Caco-2 (cell line): ENCODE data around the gene FCER2. TPM values are rescaled to one million over a fixed set of nuclear protein-coding genes. Genes with fewer than 3 reads are reported as not detected.

Source experiments
- BruUV-seq: library from RNA; stranded (reverse); fragments of 400-500 nt; replicated peaks from 2 replicates; lab custom pipeline; 2021; lab: Mats Ljungman, UMichigan
- CTCF ChIA-PET: fragments of 300-600 bp; sonication (Branson Sonifier 250); formaldehyde crosslinking; loops from one replicate; lab custom pipeline; 2022; ENCODE audit warnings: antibody characterized with exemption; lab: Charles Lee
- POLR2A ChIA-PET: fragments of 300-600 bp; sonication (Branson Sonifier 250); formaldehyde crosslinking; loops from one replicate; lab custom pipeline; 2022; ENCODE audit warnings: antibody characterized with exemption; lab: Charles Lee
- DNase-seq, 2 experiments: peaks; one replicate each; pipeline versions ENCODE4 v3.0.0 to v3.0.0-alpha.2; 2020 to 2022
- H3K27me3 ChIP-seq: replicated peaks from 2 replicates; pipeline ENCODE4 v1.6.0; 2011; ENCODE audit warnings: low read length; ENCODE audit not compliant: control insufficient read depth, insufficient read depth
- H3K36me3 ChIP-seq: 2 replicates; pipeline ENCODE4 v1.5.1; 2011; ENCODE audit warnings: low read length; ENCODE audit not compliant: control insufficient read depth, insufficient read depth
- H3K4me1 ChIP-seq: fragments of 250-450 bp; sonication (Bioruptor Pico); 2 replicates; pipeline ENCODE4 v1.5.1; 2020; ENCODE audit warnings: mild to moderate bottlenecking
- H3K4me3 ChIP-seq: 2 replicates; pipeline ENCODE4 v1.5.1; 2011; ENCODE audit warnings: low read depth, mild to moderate bottlenecking, control low read depth, low read length
- H3K9me3 ChIP-seq: fragments of 250-450 bp; sonication (Bioruptor Pico); 2 replicates; pipeline ENCODE4 v1.5.1; 2020; ENCODE audit warnings: mild to moderate bottlenecking, moderate library complexity
- H3K27ac Mint-ChIP-seq: one replicate; pipeline ENCODE4 v1.8.0; 2022; ENCODE audit warnings: mixed read lengths; ENCODE audit not compliant: unreplicated experiment
- H3K27me3 Mint-ChIP-seq: one replicate; pipeline ENCODE4 v1.8.0; 2022; ENCODE audit warnings: mixed read lengths; ENCODE audit not compliant: insufficient read depth, unreplicated experiment
- H3K36me3 Mint-ChIP-seq: one replicate; pipeline ENCODE4 v1.8.0; 2022; ENCODE audit warnings: mild to moderate bottlenecking, mixed read lengths; ENCODE audit not compliant: insufficient read depth, unreplicated experiment
- H3K4me1 Mint-ChIP-seq: one replicate; pipeline ENCODE4 v1.8.0; 2022; ENCODE audit warnings: low read depth, mixed read lengths; ENCODE audit not compliant: unreplicated experiment
- H3K4me3 Mint-ChIP-seq: one replicate; pipeline ENCODE4 v1.8.0; 2022; ENCODE audit warnings: mild to moderate bottlenecking, moderate library complexity, mixed read lengths; ENCODE audit not compliant: unreplicated experiment
- H3K9me3 Mint-ChIP-seq: one replicate; pipeline ENCODE4 v1.8.0; 2022; ENCODE audit warnings: mixed read lengths; ENCODE audit not compliant: unreplicated experiment
- intact Hi-C: fragments of 100-400 bp; cut with micrococcal nuclease; formaldehyde crosslinking; loops from one replicate; pipeline ENCODE4 v1.10.0; 2022; ENCODE audit not compliant: unreplicated experiment
- total RNA-seq: library from RNA; stranded (reverse); gene quantifications from 2 replicates; pipeline ENCODE4 v1.2.3, GENCODE V29; 2022
- TF ChIP-seq, protein P1 (sequence below), 2 experiments: fragments of 200-600 bp in 1 of 2; IDR thresholded peaks; 1 replicate in 1 of 2; 2 replicates in 1 of 2; pipeline versions ENCODE4 v1.5.1 to v1.8.0; 2011 to 2022; ENCODE audit warnings: antibody characterized with exemption in 1 of 2, control low read depth in 1 of 2, inconsistent platforms in 1 of 2, low read depth in 1 of 2, low read length in 1 of 2, mild to moderate bottlenecking in 1 of 2, moderate library complexity in 1 of 2; ENCODE audit not compliant: insufficient read depth in 1 of 2, severe bottlenecking in 1 of 2, unreplicated experiment in 1 of 2

Gene FCER2
- total RNA-seq, 1 experiment from 2014 or later, result not detected

DNA sequence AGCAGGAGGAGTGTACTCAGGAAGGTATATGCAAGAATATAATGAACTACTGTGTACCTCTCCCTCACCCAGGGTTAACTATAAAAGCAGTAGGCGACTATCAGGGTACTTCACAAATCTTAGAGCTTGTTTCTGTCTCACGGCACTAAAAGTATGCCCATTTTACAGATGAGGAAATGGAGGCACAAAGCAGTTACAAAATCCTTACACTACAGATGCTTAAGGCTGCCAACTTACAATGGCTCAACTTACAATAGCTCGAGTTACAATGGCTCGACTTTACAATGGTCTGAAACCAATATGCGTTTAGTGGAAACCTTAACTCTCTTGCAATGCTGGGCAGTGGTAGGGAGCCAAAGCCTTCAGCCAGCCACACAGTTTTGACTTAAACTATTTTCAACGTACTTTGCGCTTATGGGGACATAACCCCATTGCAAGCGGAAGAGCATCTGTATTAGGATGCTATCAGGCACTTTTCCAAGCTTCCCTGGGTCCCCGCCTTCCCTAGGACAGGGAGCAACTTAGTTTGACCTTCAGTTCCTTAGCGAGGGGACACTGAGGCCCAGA, 4.1 kb downstream of the FCER2 start:
- no TSS peak for BruUV-seq
- Histone ChIP-seq H3K9me3 (no peaks in the 10 kb centered on the region), H3K36me3 (no peaks in the 10 kb centered on the region), H3K4me3 (no peak overlapping the region), H3K27me3 (no peaks in the 10 kb centered on the region), H3K4me1 (no peaks in the 10 kb centered on the region)
- Mint-ChIP-seq H3K27me3 (no peaks in the 10 kb centered on the region), H3K36me3 (no peaks in the 10 kb centered on the region), H3K4me1 (no peaks in the 10 kb centered on the region), H3K4me3 (no peak overlapping the region), H3K9me3 (no peaks in the 10 kb centered on the region), H3K27ac (no peak overlapping the region)
- intact Hi-C loops, result no loop called here
- ChIA-PET CTCF (interaction anchor here (0.6 to 1.5 kb wide), 3 partner anchors 17 to 129 kb away, joined by 3 to 5 read pairs (median 3); partner anchors contain the start of gene TRAPPC5), POLR2A (no interaction called here)
- TF ChIP-seq, protein P1, sequence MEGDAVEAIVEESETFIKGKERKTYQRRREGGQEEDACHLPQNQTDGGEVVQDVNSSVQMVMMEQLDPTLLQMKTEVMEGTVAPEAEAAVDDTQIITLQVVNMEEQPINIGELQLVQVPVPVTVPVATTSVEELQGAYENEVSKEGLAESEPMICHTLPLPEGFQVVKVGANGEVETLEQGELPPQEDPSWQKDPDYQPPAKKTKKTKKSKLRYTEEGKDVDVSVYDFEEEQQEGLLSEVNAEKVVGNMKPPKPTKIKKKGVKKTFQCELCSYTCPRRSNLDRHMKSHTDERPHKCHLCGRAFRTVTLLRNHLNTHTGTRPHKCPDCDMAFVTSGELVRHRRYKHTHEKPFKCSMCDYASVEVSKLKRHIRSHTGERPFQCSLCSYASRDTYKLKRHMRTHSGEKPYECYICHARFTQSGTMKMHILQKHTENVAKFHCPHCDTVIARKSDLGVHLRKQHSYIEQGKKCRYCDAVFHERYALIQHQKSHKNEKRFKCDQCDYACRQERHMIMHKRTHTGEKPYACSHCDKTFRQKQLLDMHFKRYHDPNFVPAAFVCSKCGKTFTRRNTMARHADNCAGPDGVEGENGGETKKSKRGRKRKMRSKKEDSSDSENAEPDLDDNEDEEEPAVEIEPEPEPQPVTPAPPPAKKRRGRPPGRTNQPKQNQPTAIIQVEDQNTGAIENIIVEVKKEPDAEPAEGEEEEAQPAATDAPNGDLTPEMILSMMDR (IDR thresholded peaks at IDR 0.05; ENCODE audit: insufficient read depth in 1 of 2, low read depth in 1 of 2, low read length in 1 of 2, severe bottlenecking in 1 of 2, unreplicated experiment in 1 of 2), result no peak
- no peak for DNase-seq

DNA sequence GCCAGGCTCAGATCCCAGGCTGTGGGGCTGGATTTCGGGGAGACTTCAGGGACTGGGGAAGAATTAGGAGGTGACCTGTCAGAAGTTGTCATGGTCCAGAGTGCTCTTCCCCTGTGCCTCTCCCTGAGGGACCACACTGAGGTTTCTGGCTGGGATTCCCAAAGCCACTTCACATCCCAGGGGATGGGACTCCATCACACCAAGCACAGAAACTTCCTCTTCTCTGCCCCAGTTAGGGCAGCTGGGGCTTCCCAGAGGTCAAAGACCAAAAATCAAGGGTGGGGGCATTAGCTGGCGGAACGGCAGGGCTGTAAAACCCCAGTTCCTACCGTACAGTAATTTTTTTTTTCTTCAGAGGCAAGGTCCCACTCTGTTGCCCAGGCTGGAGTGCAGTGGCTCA, 7.4 kb downstream of the FCER2 start:
- no peaks in the 10 kb centered on the region for H3K36me3 ChIP-seq
- Mint-ChIP-seq H3K27ac (no peak overlapping the region), H3K9me3 (no peaks in the 10 kb centered on the region), H3K36me3 (no peaks in the 10 kb centered on the region), H3K27me3 (no peaks in the 10 kb centered on the region), H3K4me3 (no peak overlapping the region), H3K4me1 (no peaks in the 10 kb centered on the region)
- no peak overlapping the region for H3K4me3 ChIP-seq
- no peaks in the 10 kb centered on the region for H3K27me3 ChIP-seq
- intact Hi-C loops, result no loop called here
- CTCF ChIA-PET, result no interaction called here
- no peak for DNase-seq
- POLR2A ChIA-PET, result no interaction called here
- TF ChIP-seq, protein P1 (IDR thresholded peaks at IDR 0.05; ENCODE audit: insufficient read depth in 1 of 2, low read depth in 1 of 2, low read length in 1 of 2, severe bottlenecking in 1 of 2, unreplicated experiment in 1 of 2), result no peak
- H3K4me1 ChIP-seq, result no peaks in the 10 kb centered on the region
- no TSS peak for BruUV-seq
- no peaks in the 10 kb centered on the region for H3K9me3 ChIP-seq

DNA sequence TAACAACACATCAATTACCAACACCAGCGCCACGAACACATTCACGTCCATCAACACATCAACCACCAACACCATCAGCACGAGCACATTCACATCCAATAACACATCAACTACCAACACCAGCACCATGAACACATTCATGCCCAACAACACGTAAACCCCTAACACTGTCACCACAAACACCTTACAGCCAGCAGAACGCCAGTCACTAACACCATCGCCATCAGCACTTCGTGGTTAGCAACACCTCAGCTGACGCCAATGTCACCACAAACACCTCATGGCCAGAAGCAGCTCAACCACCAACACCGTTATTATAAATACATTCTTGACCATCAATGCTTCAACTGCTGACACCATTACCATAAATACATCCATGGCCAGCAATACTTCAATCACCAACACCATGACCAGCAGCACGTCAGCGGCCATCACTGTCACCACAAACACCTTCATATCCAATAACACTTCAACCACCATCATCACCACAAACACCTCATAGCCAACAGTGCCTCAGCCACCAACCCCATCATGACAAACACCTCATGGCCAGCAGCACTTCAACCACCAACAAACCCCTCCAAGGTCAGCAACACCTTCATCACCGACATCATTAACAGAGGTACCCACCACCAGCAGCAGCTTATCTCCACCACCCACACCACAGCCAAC, 9.4 kb downstream of the FCER2 start:
- no peak overlapping the region for H3K4me3 Mint-ChIP-seq
- H3K27ac Mint-ChIP-seq, result no peak overlapping the region
- ChIA-PET POLR2A (no interaction called here), CTCF (no interaction called here)
- intact Hi-C loops, result no loop called here
- no TSS peak for BruUV-seq
- H3K4me1 Mint-ChIP-seq, result no peaks in the 10 kb centered on the region
- TF ChIP-seq, protein P1 (IDR thresholded peaks at IDR 0.05; ENCODE audit: insufficient read depth in 1 of 2, low read depth in 1 of 2, low read length in 1 of 2, severe bottlenecking in 1 of 2, unreplicated experiment in 1 of 2), result no peak
- H3K27me3 Mint-ChIP-seq, result no peaks in the 10 kb centered on the region
- Histone ChIP-seq H3K4me1 (no peaks in the 10 kb centered on the region), H3K9me3 (no peaks in the 10 kb centered on the region), H3K27me3 (no peaks in the 10 kb centered on the region), H3K36me3 (no peaks in the 10 kb centered on the region), H3K4me3 (no peak overlapping the region)
- no peak for DNase-seq
- no peaks in the 10 kb centered on the region for H3K36me3 Mint-ChIP-seq
- H3K9me3 Mint-ChIP-seq, result no peaks in the 10 kb centered on the region
